ENCODE data around the gene SNORC. TPM values are rescaled to one million over a fixed set of nuclear protein-coding genes. Genes with fewer than 3 reads are reported as not detected.
A peak's percentile ranks its signal among the peaks of the same experiment; 100 is the strongest.

Gene SNORC
- total RNA-seq, 6 experiments from 2014 or later: 0.55 to 1.2 (median 0.67) TPM

DNA sequence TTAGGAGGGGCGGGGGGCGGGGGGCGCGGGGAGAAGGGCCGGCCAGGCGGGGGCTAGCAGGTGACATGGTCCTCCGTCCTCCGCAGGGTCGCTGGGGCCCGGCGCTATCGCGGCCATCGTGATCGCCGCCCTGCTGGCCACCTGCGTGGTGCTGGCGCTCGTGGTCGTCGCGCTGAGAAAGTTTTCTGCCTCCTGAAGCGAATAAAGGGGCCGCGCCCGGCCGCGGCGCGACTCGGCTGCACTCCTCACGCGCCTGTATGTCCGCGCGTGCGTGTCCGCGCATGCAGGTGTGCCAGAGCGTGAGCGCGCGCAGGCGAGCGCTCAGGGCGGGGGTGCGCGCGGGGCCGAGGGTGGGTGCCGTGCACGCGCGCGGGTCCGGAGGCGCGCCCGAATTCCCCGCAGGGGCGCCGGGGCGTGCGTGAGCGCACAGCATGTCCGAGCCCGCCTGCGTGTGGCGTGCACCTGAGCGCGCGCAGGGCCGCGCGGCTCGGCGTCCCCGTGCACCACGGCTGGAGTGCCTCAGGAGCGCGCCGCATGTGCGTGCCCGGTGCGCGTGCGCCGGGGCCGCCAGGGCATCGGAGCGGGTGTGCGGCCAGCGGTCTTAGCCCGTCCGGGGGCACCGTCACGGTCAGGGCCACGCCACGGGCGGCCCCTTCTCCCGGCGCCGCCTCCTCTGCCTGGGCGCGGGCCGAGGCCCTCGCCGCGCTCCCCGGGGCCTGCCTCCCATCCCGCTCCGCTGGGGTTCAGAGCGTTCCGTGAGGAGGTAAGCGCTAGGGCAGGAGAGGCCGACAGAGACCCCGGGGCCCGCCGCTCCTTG lies 6.3 kb downstream of the SNORC start:
- peak; percentile 36 for TF ChIP-seq CTCF (IDR thresholded peaks at IDR 0.05)

DNA sequence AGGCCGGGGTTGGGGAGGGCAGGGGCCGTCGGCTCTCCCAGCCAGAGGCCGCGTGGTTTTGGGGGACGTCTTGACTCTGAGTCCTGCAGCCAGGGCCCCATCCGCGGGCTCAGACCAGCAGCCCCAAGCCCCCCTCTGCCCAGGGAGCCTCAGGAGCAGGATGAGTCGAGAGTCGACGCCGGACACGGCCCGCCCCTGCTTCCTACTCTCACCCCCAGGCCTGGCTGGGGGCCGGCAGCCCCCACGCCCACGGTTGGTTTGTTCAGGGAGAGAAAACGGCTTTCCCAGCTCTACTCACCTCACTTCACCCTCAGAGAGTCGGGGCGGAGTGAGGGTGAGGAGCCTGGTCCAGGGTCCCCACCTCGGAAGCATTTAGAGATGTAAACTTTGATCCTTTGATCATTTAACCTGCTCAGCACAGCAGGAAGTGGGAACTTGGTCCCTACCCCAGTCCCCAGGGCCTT lies 6.9 kb downstream of the SNORC start:
- Mint-ChIP-seq H3K4me1 (ENCODE audit: low read depth) (no peaks in the 10 kb centered on the region), H3K36me3 (ENCODE audit: low read depth) (no peaks in the 10 kb centered on the region), H3K27ac (no peak overlapping the region), H3K27me3 (ENCODE audit: insufficient read depth) (peaks cover 8% of the 10 kb centered on the region), H3K4me3 (no peak overlapping the region), H3K9me3 (no peaks in the 10 kb centered on the region)
- no peak for TF ChIP-seq CTCF (IDR thresholded peaks at IDR 0.05)
- no peak for DNase-seq

More for the DNA sequence above, 6.3 kb downstream of the SNORC start:
- H3K4me1 Mint-ChIP-seq (ENCODE audit: low read depth): no peaks in the 10 kb centered on the region
- no peaks in the 10 kb centered on the region for H3K9me3 Mint-ChIP-seq
- H3K27me3 Mint-ChIP-seq (ENCODE audit: insufficient read depth): peaks cover 8% of the 10 kb centered on the region
- no peak overlapping the region for H3K27ac Mint-ChIP-seq
- no peaks in the 10 kb centered on the region for H3K36me3 Mint-ChIP-seq (ENCODE audit: low read depth)
- no peak overlapping the region for H3K4me3 Mint-ChIP-seq
- DNase-seq: no peak

GRCh38 chr2:232877940-232878511 lies 8.0 kb downstream of the SNORC start:
- TF ChIP-seq CTCF (IDR thresholded peaks at IDR 0.05): no peak
- no peaks in the 10 kb centered on the region for H3K36me3 Mint-ChIP-seq (ENCODE audit: low read depth)
- no peak for DNase-seq
- H3K27me3 Mint-ChIP-seq (ENCODE audit: insufficient read depth): peaks cover 11% of the 10 kb centered on the region
- no peaks in the 10 kb centered on the region for H3K9me3 Mint-ChIP-seq
- no peak overlapping the region for H3K27ac Mint-ChIP-seq
- H3K4me3 Mint-ChIP-seq: no peak overlapping the region
- no peaks in the 10 kb centered on the region for H3K4me1 Mint-ChIP-seq (ENCODE audit: low read depth)

DNA sequence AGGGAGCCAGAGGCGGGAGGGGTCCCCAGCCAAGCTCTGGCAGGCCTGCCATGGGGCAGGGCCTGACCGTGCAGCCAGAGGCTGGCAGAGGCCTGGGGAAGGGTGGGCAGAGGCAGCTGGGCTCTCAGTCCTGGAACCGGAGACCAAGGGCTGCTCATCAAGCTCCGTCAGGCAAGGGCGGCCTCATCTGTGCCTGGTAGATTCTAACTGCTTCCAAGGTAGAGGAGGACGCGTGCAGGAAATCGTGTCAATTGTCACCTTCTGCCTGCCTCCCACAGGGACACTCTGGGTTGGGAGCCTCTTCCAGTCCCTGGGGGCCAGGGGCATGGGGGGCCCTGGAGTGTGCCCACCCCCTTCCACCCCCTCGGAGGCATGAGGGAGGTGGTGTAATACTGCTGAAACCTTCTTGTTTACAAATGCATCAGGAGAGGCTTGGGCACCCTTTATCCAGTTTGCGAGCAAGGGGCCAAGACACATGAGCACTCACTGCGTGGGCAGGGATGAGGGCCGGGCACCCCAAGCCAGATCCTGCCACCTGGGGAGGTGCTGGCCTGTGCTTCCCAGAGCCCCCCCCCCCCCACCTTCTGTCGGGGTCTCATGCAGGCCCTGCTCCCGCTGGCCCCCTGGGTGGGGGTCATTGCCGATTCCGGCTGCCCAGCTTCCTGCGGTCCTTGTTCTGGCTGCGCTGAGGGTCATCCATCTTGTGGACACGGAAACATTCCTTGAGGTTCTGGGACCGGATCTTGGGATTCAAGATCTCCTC lies 9.0 kb downstream of the SNORC start:
- H3K36me3 Mint-ChIP-seq (ENCODE audit: low read depth): no peaks in the 10 kb centered on the region
- H3K4me3 Mint-ChIP-seq: no peak overlapping the region
- DNase-seq: no peak

More for the DNA sequence above, 9.0 kb downstream of the SNORC start:
- H3K9me3 Mint-ChIP-seq: no peaks in the 10 kb centered on the region
- H3K27ac Mint-ChIP-seq: no peak overlapping the region
- H3K27me3 Mint-ChIP-seq (ENCODE audit: insufficient read depth): peaks cover 11% of the 10 kb centered on the region
- TF ChIP-seq CTCF (IDR thresholded peaks at IDR 0.05): no peak
- H3K4me1 Mint-ChIP-seq (ENCODE audit: low read depth): no peaks in the 10 kb centered on the region

Data from HFFc6 (cell line).